ENCODE data around the gene RPL29. TPM values are rescaled to one million over a fixed set of nuclear protein-coding genes. Genes with fewer than 3 reads are reported as not detected.

Gene RPL29
- total and polyA plus RNA-seq, 2 of the 13 experiments (the other 11 are each of a cell fraction or from before 2014, with no cell fraction given) = 1,348 to 2,263 TPM

GRCh38 chr3:52039846-52040245 lies 44.2 kb upstream of the RPL29 start (continued):
- TF ChIP-seq ZBTB25 (CRISPR knock-in tag; IDR thresholded peaks at IDR 0.05) (no peak), ZNF770 (CRISPR knock-in tag; IDR thresholded peaks at IDR 0.05) (peak; percentile 63; the same call in 1 of the 2 replicates), ZKSCAN1 (IDR thresholded peaks at IDR 0.05; ENCODE audit: low read length) (no peak), DMAP1 (CRISPR knock-in tag; IDR thresholded peaks at IDR 0.05) (no peak), POLR2G (IDR thresholded peaks at IDR 0.05; ENCODE audit: low read depth, low read length) (peak; percentile 63), KLF6 (CRISPR knock-in tag; IDR thresholded peaks at IDR 0.05) (peak; percentile 31; the same call in 1 of the 2 replicates), ZNF468 (CRISPR knock-in tag; IDR thresholded peaks at IDR 0.05) (no peak), SP1 (IDR thresholded peaks at IDR 0.05) (no peak), SP1 (CRISPR knock-in tag; IDR thresholded peaks at IDR 0.05) (peak; percentile 35; the same call in 1 of the 2 replicates), RNF2 (conservative IDR thresholded peaks at IDR 0.05; ENCODE audit: low read depth) (no peak), NCOR1 (IDR thresholded peaks at IDR 0.05; ENCODE audit: borderline replicate concordance, low read length) (peak; percentile 31; the same call in 1 of the 2 replicates), CEBPG (CRISPR knock-in tag; IDR thresholded peaks at IDR 0.05) (peak; percentile 89), FOXP1 (IDR thresholded peaks at IDR 0.05) (no peak), FOXP1 (CRISPR knock-in tag; IDR thresholded peaks at IDR 0.05) (peak; percentile 43; the same call in 1 of the 2 replicates), ZXDC (CRISPR knock-in tag; IDR thresholded peaks at IDR 0.05) (no peak), YEATS4 (CRISPR knock-in tag; IDR thresholded peaks at IDR 0.05; ENCODE audit: borderline replicate concordance) (no peak), HOXD1 (CRISPR knock-in tag; IDR thresholded peaks at IDR 0.05) (no peak; the same call in 1 of the 2 replicates), ZBTB37 (CRISPR knock-in tag; IDR thresholded peaks at IDR 0.05) (no peak), NR2F1 (CRISPR knock-in tag; IDR thresholded peaks at IDR 0.05) (no peak), GTF2F1 (IDR thresholded peaks at IDR 0.05; ENCODE audit: low read length) (no peak), ZNF263 (CRISPR knock-in tag; IDR thresholded peaks at IDR 0.05) (no peak)
- TF ChIP-seq, protein P1, sequence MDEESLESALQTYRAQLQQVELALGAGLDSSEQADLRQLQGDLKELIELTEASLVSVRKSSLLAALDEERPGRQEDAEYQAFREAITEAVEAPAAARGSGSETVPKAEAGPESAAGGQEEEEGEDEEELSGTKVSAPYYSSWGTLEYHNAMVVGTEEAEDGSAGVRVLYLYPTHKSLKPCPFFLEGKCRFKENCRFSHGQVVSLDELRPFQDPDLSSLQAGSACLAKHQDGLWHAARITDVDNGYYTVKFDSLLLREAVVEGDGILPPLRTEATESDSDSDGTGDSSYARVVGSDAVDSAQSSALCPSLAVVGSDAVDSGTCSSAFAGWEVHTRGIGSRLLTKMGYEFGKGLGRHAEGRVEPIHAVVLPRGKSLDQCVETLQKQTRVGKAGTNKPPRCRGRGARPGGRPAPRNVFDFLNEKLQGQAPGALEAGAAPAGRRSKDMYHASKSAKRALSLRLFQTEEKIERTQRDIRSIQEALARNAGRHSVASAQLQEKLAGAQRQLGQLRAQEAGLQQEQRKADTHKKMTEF (CRISPR knock-in tag; IDR thresholded peaks at IDR 0.05) = peak; percentile 51; the same call in 1 of the 2 replicates
- TF ChIP-seq, protein P2, sequence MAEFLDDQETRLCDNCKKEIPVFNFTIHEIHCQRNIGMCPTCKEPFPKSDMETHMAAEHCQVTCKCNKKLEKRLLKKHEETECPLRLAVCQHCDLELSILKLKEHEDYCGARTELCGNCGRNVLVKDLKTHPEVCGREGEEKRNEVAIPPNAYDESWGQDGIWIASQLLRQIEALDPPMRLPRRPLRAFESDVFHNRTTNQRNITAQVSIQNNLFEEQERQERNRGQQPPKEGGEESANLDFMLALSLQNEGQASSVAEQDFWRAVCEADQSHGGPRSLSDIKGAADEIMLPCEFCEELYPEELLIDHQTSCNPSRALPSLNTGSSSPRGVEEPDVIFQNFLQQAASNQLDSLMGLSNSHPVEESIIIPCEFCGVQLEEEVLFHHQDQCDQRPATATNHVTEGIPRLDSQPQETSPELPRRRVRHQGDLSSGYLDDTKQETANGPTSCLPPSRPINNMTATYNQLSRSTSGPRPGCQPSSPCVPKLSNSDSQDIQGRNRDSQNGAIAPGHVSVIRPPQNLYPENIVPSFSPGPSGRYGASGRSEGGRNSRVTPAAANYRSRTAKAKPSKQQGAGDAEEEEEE (CRISPR knock-in tag; IDR thresholded peaks at IDR 0.05; ENCODE audit: borderline replicate concordance) = no peak

All from HepG2 (cell line).